ENCODE measurements around the gene MAD1L1. TPM values are rescaled to one million over a fixed set of nuclear protein-coding genes. Genes with fewer than 3 reads are reported as not detected.

The MAD1L1 gene
- total RNA-seq (10 to 100 TPM; 53.7 to 54.9 TPM), polyA plus RNA-seq (10 to 100 TPM; 43.0 to 46.0 TPM)
- long read RNA-seq, donor 1: 0 reads
- long read RNA-seq, donor 2, partial matches to known transcripts: 0 of 1 reads
- long read RNA-seq, donor 2, other reads (novel, unspliced or antisense): 0 of 1 reads
- long read RNA-seq, donor 3, partial matches to known transcripts: 0 of 1 reads
- long read RNA-seq, donor 3, other reads (novel, unspliced or antisense): 0 of 1 reads
- long read RNA-seq, donor 4: 0 reads
- long read RNA-seq, donor 5: 0 reads

- Histone ChIP-seq H3K4me1 (ENCODE audit: control insufficient read depth in 5 of 5, insufficient read depth in 5 of 5, low read length in 5 of 5) (peaks cover 0 to 13% (median 5%) of the 10 kb centered on the region in 5 donors), H3K9me3 (ENCODE audit: control insufficient read depth in 4 of 4, insufficient read depth in 3 of 4, low read length in 3 of 4) (no peaks in the 10 kb centered on the region), H3K4me3 (peak within 1 kb of the TSS; percentile 92), H3K36me3 (ENCODE audit: control insufficient read depth in 4 of 4, insufficient read depth in 4 of 4, low read length in 4 of 4) (peaks cover under 1 to 34% (median 18%) of the 10 kb centered on the region in 4 donors), H3K27me3 (ENCODE audit: control insufficient read depth in 3 of 3, insufficient read depth in 3 of 3, low read length in 2 of 3) (no peaks in the 10 kb centered on the region), H3K27ac (ENCODE audit: low read depth in 1 of 2, low read length in 1 of 2) (peak within 1 kb of the TSS; percentile 23 to 79), H3K9ac (ENCODE audit: insufficient read depth in 1 of 2, low read length in 2 of 2) (peak within 1 kb of the TSS; percentile 70 to 77)
- WGBS, 2 donors: 0 to 2% methylated on average over 49 to 63 of the region's 63 CpGs
- ATAC-seq (ENCODE audit: insufficient read depth, low FRiP score) (peak; percentile 83), DNase-seq (peak; percentile 91 to 94 (median 92))
- TF ChIP-seq CTCF (IDR thresholded peaks at IDR 0.05; ENCODE audit: control extremely low read depth, extremely low read depth): no peak
Measured at GRCh38 chr7:2232766-2233520, at the start of gene MAD1L1. Gene MAD1L1 (minus strand): TSS chr7:2232945. CDS start chr7:2230133, 2,812 bp downstream.

GRCh38 chr7:2282185-2282751 is 49.5 kb upstream of the MAD1L1 start:
- WGBS, 2 donors: 88 to 89% methylated on average over 14 of the region's 14 CpGs
- Histone ChIP-seq H3K36me3 (ENCODE audit: control insufficient read depth in 4 of 4, insufficient read depth in 4 of 4, low read length in 4 of 4) (peaks cover 0 to 2% (median 2%) of the 10 kb centered on the region in 4 donors), H3K9ac (ENCODE audit: insufficient read depth in 1 of 2, low read length in 2 of 2) (no peak overlapping the region), H3K4me1 (ENCODE audit: control insufficient read depth in 5 of 5, insufficient read depth in 5 of 5, low read length in 5 of 5) (peaks cover 0 to 30% (median 14%) of the 10 kb centered on the region in 5 donors), H3K27me3 (ENCODE audit: control insufficient read depth in 3 of 3, insufficient read depth in 3 of 3, low read length in 2 of 3) (no peaks in the 10 kb centered on the region), H3K4me3 (no peak overlapping the region), H3K9me3 (ENCODE audit: control insufficient read depth in 4 of 4, insufficient read depth in 3 of 4, low read length in 3 of 4) (no peaks in the 10 kb centered on the region), H3K27ac (ENCODE audit: low read depth in 1 of 2, low read length in 1 of 2) (no peak overlapping the region)
- peak in 1 of 3 donors; percentile 26 for DNase-seq
- peak; percentile 43 for ATAC-seq (ENCODE audit: insufficient read depth, low FRiP score)
- TF ChIP-seq CTCF (IDR thresholded peaks at IDR 0.05; ENCODE audit: control extremely low read depth, extremely low read depth): no peak

DNA sequence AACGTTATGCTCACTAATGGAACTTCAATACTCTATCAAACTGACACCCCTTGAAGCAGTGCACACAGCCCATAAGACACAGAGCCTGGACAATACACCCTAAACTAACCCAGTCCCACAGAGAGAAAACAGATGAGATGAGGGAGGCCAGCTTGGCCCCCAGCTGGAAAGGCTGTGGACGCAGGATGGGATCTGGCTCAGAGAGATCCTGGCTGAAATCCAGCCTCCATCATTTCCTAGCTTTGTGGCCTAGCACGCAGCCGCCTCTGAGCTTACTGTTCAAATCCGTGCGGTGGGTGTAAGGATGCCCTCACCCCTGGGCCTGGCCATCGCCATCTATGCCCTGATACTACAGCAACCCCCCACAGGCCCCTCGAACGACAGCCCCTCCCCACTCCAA is 48.8 kb upstream of the MAD1L1 start:
- no peaks in the 10 kb centered on the region for H3K9me3 ChIP-seq (ENCODE audit: control insufficient read depth in 4 of 4, insufficient read depth in 3 of 4, low read length in 3 of 4)
- ATAC-seq (ENCODE audit: insufficient read depth, low FRiP score) (no peak), DNase-seq (peak; percentile 90 to 98 (median 96))
- no peak overlapping the region for H3K4me3 ChIP-seq
- 52 to 77% methylated on average over 9 of the region's 9 CpGs for WGBS, 2 donors
- H3K36me3 ChIP-seq (ENCODE audit: control insufficient read depth in 4 of 4, insufficient read depth in 4 of 4, low read length in 4 of 4): peaks cover 0 to 7% (median 4%) of the 10 kb centered on the region in 4 donors
- H3K27ac ChIP-seq (ENCODE audit: low read depth in 1 of 2, low read length in 1 of 2): peak overlapping the region in 1 of 2 donors; percentile 37
- no peaks in the 10 kb centered on the region for H3K27me3 ChIP-seq (ENCODE audit: control insufficient read depth in 3 of 3, insufficient read depth in 3 of 3, low read length in 2 of 3)
- H3K4me1 ChIP-seq (ENCODE audit: control insufficient read depth in 5 of 5, insufficient read depth in 5 of 5, low read length in 5 of 5): peaks cover 0 to 30% (median 14%) of the 10 kb centered on the region in 5 donors
- no peak for TF ChIP-seq CTCF (IDR thresholded peaks at IDR 0.05; ENCODE audit: control extremely low read depth, extremely low read depth)
- no peak overlapping the region for H3K9ac ChIP-seq (ENCODE audit: insufficient read depth in 1 of 2, low read length in 2 of 2)
